BJ (cell line): ENCODE results near the gene INTS15. TPM values are rescaled to one million over a fixed set of nuclear protein-coding genes. Genes with fewer than 3 reads are reported as not detected.
"Not testable (repeated sequence)": the region's sequence is repeated elsewhere in the genome, so short reads cannot be mapped to it uniquely, and the experiment has no call there.

Source experiments
- CTCF ChIA-PET: fragments of 350-600 bp; formaldehyde crosslinking; extraction: SDS; loops from one replicate; lab custom pipeline; 2021; ENCODE audit warnings: antibody characterized with exemption, inconsistent platforms; lab: Yijun Ruan, JAX
- POLR2A ChIA-PET: fragments of 300-600 bp; sonication (Branson Sonifier 250); formaldehyde crosslinking; extraction: SDS; loops from one replicate; lab custom pipeline; 2021; ENCODE audit warnings: antibody characterized with exemption; lab: Charles Lee
- DNase-seq: peaks from one replicate; pipeline ENCODE4 v3.0.0-alpha.2; 2011; ENCODE audit warnings: low read depth
- H3K27me3 ChIP-seq: 2 replicates; pipeline ENCODE4 v1.6.0; 2011; ENCODE audit warnings: low read length; ENCODE audit not compliant: control insufficient read depth, insufficient read depth
- H3K36me3 ChIP-seq: 2 replicates; pipeline ENCODE4 v1.5.1; 2011; ENCODE audit warnings: low read length; ENCODE audit not compliant: control insufficient read depth, insufficient read depth
- H3K4me3 ChIP-seq: 2 replicates; pipeline ENCODE4 v1.5.1; 2011; ENCODE audit warnings: low read depth, mild to moderate bottlenecking, control low read depth, low read length
- polyA plus RNA-seq: library from polyadenylated mRNA; depleted of rRNA; stranded (reverse); fragments of >200 nt; gene quantifications from 2 replicates; pipeline ENCODE4 v1.2.3, GENCODE V29; 2011
- TF ChIP-seq, protein P1 (sequence below): IDR thresholded peaks from 2 replicates; pipeline ENCODE4 v1.5.1; 2011; ENCODE audit warnings: low read depth, mild to moderate bottlenecking, control low read depth, inconsistent platforms, low read length, moderate library complexity; ENCODE audit not compliant: insufficient read depth

Gene INTS15
- polyA plus RNA-seq, 1 experiment, result 22.6 TPM

DNA sequence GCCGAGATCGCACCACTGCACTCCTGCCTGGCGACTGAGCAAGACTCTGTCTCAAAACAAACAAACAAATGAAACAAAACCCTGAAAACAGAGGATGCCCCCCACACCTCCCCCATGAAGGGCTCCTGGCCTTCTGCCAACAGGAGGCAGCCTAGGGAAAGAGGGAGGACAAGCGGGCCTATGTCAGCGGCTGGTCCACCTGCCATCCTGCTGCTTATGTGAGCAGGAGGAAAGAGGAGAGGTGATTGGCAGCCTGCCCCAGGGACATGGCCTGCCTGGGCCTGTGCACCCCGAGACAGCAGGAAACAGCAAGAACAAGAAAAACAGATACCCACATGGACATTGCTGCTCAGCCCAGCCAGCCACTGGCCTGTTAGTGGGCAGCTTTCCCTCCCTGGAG, 38.2 kb downstream of the INTS15 start:
- ChIA-PET POLR2A (no interaction called here), CTCF (no interaction called here)
- no peaks in the 10 kb centered on the region for H3K36me3 ChIP-seq
- TF ChIP-seq, protein P1, sequence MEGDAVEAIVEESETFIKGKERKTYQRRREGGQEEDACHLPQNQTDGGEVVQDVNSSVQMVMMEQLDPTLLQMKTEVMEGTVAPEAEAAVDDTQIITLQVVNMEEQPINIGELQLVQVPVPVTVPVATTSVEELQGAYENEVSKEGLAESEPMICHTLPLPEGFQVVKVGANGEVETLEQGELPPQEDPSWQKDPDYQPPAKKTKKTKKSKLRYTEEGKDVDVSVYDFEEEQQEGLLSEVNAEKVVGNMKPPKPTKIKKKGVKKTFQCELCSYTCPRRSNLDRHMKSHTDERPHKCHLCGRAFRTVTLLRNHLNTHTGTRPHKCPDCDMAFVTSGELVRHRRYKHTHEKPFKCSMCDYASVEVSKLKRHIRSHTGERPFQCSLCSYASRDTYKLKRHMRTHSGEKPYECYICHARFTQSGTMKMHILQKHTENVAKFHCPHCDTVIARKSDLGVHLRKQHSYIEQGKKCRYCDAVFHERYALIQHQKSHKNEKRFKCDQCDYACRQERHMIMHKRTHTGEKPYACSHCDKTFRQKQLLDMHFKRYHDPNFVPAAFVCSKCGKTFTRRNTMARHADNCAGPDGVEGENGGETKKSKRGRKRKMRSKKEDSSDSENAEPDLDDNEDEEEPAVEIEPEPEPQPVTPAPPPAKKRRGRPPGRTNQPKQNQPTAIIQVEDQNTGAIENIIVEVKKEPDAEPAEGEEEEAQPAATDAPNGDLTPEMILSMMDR, result no peak
- DNase-seq, result no peak
- H3K4me3 ChIP-seq, result no peak overlapping the region
- H3K27me3 ChIP-seq, result no peaks in the 10 kb centered on the region

DNA sequence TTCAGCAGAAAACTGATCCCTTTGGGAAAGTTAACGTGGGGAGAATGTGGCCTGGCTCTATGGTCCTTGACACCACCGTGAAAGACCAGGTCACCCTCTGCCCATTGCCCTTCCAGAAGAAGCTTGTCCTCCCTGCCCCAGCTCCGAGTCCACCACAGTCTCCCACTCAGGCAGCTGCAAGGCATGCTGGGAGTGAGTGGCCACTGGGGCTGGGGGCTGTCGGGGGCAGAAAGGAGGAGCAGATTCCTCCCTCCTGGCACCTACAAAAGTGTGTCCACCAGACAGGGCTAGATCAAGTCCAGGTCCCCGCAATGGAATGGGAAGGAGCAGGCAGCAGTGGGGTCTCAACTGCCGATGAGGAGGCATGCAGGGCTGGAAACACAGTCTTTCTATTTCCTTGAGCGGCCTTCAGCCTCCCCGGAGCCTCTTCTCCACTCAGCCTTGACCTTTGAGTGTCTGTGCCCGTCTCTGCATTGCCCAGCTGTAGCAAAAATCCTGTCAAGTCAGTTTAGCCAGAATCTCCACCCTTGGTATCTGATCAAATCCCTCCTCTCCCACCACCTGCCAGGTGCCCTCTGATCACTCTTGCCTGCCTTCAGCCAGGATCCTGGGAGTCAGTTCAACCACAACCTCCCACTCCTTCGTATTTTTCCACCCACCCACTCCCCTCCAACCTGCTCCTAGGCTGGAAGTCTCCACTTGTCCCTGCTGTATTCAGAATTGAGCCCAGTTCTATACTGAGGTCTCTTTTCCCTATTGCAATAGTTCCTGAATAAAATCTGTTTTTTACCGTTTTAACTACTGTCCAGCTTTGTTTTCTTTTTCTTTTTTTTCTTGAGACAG, 40.4 kb downstream of the INTS15 start:
- H3K36me3 ChIP-seq, result no peaks in the 10 kb centered on the region
- no peak overlapping the region for H3K4me3 ChIP-seq
- POLR2A ChIA-PET, result no interaction called here
- no peaks in the 10 kb centered on the region for H3K27me3 ChIP-seq
- DNase-seq, result no peak
- CTCF ChIA-PET, result no interaction called here
- TF ChIP-seq, protein P1, result no peak

DNA sequence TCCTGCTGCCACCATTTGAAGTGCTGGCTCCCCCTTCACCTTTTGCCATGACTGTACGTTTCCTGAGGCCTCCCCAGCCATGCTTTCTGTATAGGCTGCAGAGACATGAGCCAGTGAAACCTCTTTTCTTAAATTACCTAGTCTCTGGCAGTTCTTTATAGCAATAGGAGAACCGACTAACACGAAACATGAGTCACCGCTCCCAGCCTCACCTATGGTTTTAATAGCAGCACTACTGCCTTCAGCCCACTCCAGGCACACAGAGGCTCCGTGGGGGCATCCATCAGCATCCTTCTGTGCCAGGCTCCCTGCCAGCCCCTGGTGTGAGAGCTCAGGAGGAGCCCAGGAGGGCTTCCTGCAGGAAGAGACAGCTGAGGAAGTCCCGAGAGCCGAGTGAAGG, 41.8 kb downstream of the INTS15 start:
- POLR2A ChIA-PET, result interaction anchor here (0.7 kb wide), 1 partner anchor 88 kb away, joined by 3 read pairs; no protein-coding TSS in a partner anchor
- no peak overlapping the region for H3K4me3 ChIP-seq
- no peak for DNase-seq
- H3K27me3 ChIP-seq, result no peaks in the 10 kb centered on the region
- TF ChIP-seq, protein P1, result no peak
- CTCF ChIA-PET, result interaction anchor here (1.1 to 1.5 kb wide), 2 partner anchors 14 to 58 kb away, joined by 4 read pairs; no protein-coding TSS in a partner anchor
- no peaks in the 10 kb centered on the region for H3K36me3 ChIP-seq

DNA sequence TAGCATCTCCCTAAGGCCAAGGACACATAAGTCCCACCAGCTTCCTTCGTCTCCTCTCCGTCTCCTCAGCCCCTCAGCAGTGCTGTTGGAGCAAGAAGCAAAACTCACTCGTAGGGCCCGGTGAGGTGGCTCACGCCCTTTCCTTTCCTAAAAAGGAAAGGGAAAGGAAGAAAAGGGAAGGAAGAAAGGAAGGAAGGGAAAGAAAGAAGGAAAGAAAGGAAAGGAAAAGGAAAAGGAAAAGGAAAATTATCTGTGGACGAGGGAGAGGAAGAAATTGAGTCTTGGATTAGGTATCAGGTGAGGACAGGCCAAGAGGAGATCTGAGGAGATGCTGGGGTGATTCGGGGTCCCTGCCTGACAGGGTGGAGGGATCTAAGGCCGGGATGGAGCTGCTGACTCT, 44.2 kb downstream of the INTS15 start:
- CTCF ChIA-PET, result no interaction called here
- TF ChIP-seq, protein P1, result no peak
- Histone ChIP-seq H3K36me3 (no peaks in the 10 kb centered on the region), H3K27me3 (no peaks in the 10 kb centered on the region), H3K4me3 (no peak overlapping the region)
- POLR2A ChIA-PET, result no interaction called here
- DNase-seq, result no peak

DNA sequence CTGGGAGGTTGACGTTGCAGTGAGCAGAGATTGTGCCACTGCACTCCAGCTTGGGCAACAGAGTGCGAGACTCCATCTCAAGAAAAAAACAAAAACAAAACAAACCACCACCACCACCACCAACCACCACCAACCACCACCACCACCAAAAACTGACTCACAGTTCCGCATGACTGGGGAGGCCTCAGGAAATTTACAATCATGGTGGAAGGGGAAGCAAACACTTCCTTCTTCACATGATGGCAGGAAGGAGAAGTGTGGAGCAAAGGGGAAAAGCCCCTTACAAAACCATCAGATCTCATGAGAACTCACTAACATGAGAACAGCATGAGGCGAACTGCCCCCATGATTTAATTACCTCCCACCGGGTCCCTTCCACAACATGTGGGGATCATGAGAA, 45.1 kb downstream of the INTS15 start:
- H3K36me3 ChIP-seq, H3K4me3 ChIP-seq, CTCF ChIA-PET, DNase-seq, POLR2A ChIA-PET, H3K27me3 ChIP-seq: not testable (repeated sequence)
